A549 (cell line): ENCODE data around the gene CCL24.
"Not testable (repeated sequence)": the region's sequence is repeated elsewhere in the genome, so short reads cannot be mapped to it uniquely, and the experiment has no call there.

Source experiments
- JUN ChIP-seq, 2 experiments: fragments of >200 bp; sonication (Bioruptor Twin); formaldehyde crosslinking; IDR thresholded peaks; 2 replicates in 1 of 2; 3 replicates in 1 of 2; pipeline ENCODE4 v1.6.1; 2016 to 2017
- POLR2A ChIP-seq: IDR thresholded peaks from 2 replicates; pipeline ENCODE4 v1.6.1; 2012; ENCODE audit warnings: mild to moderate bottlenecking, low read length

GRCh38 chr7:75773958-75774357, 39.6 kb downstream of the CCL24 start:
- not testable (repeated sequence) for TF ChIP-seq POLR2A; JUN (IDR thresholded peaks at IDR 0.05)
